Prostate gland (tissue), 2 donors: ENCODE measurements around the gene ERMAP.

Experiments used
- POLR2AphosphoS5 ChIP-seq: sonication (generic); formaldehyde crosslinking; IDR thresholded peaks from one replicate; pipeline ENCODE4 v1.6.1; 2017; ENCODE audit warnings: antibody characterized with exemption
- TF ChIP-seq, protein P1 (sequence below), 4 experiments: fragments of 200-600 bp in 2 of 4; fragments of 450-650 bp in 2 of 4; sonication (generic) in 2 of 4; IDR thresholded peaks; 1 replicate in 3 of 4; 2 replicates in 1 of 4; pipeline ENCODE4 v1.5.1; 2016 to 2019; ENCODE audit warnings: antibody characterized with exemption in 4 of 4, mild to moderate bottlenecking in 2 of 4, moderate library complexity in 2 of 4

DNA sequence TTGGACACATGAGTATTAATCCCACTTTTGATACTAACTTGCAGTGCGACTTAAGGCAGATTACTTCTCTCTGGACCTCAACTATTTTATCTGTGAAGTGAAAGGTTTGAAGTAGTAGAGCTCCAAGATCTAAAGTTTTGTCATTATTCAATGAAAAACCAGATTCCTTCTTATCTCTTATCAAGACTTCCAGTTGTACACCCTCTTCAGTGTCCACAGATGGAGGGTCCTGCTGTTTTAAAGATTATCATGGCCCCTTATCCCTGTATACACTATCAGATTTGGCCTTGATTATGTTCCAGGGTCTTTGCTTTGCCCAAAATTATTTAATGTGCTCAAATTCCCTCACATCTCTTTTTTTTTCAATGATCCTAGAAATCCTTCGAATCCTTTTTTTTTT is 48.8 kb upstream of the ERMAP start:
- TF ChIP-seq, protein P1, sequence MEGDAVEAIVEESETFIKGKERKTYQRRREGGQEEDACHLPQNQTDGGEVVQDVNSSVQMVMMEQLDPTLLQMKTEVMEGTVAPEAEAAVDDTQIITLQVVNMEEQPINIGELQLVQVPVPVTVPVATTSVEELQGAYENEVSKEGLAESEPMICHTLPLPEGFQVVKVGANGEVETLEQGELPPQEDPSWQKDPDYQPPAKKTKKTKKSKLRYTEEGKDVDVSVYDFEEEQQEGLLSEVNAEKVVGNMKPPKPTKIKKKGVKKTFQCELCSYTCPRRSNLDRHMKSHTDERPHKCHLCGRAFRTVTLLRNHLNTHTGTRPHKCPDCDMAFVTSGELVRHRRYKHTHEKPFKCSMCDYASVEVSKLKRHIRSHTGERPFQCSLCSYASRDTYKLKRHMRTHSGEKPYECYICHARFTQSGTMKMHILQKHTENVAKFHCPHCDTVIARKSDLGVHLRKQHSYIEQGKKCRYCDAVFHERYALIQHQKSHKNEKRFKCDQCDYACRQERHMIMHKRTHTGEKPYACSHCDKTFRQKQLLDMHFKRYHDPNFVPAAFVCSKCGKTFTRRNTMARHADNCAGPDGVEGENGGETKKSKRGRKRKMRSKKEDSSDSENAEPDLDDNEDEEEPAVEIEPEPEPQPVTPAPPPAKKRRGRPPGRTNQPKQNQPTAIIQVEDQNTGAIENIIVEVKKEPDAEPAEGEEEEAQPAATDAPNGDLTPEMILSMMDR (IDR thresholded peaks at IDR 0.05): no peak
- no peak for TF ChIP-seq POLR2AphosphoS5
